Measurements from ENCODE around the gene TMEM266.

Gene TMEM266

GRCh38 chr15:76098685-76099084 is 38.9 kb downstream of the TMEM266 start:
- Mint-ChIP-seq H3K4me3 (no peak overlapping the region), H3K36me3 (ENCODE audit: low read depth) (no peaks in the 10 kb centered on the region), H3K27ac (no peak overlapping the region), H3K9me3 (no peaks in the 10 kb centered on the region), H3K4me1 (ENCODE audit: low read depth) (no peaks in the 10 kb centered on the region), H3K27me3 (peaks cover 90% of the 10 kb centered on the region)
- DNase-seq, result no peak

GRCh38 chr15:76099388-76099787 is 39.6 kb downstream of the TMEM266 start:
- H3K36me3 Mint-ChIP-seq (ENCODE audit: low read depth), result no peaks in the 10 kb centered on the region
- no peak overlapping the region for H3K4me3 Mint-ChIP-seq
- DNase-seq, result no peak
- no peaks in the 10 kb centered on the region for H3K4me1 Mint-ChIP-seq (ENCODE audit: low read depth)
- no peaks in the 10 kb centered on the region for H3K9me3 Mint-ChIP-seq
- peaks cover 84% of the 10 kb centered on the region for H3K27me3 Mint-ChIP-seq
- no peak overlapping the region for H3K27ac Mint-ChIP-seq

- no peak for DNase-seq
- Mint-ChIP-seq H3K4me3 (no peak overlapping the region), H3K36me3 (ENCODE audit: low read depth) (no peaks in the 10 kb centered on the region), H3K27me3 (peaks cover 77% of the 10 kb centered on the region), H3K4me1 (ENCODE audit: low read depth) (no peaks in the 10 kb centered on the region), H3K27ac (no peak overlapping the region), H3K9me3 (no peaks in the 10 kb centered on the region)
These were observed 40.6 kb downstream of the TMEM266 start for GRCh38 chr15:76100361-76100760.

GRCh38 chr15:76101655-76102054 is 41.9 kb downstream of the TMEM266 start:
- Mint-ChIP-seq H3K9me3 (no peaks in the 10 kb centered on the region), H3K27me3 (peaks cover 67% of the 10 kb centered on the region), H3K27ac (no peak overlapping the region)

GRCh38 chr15:76105391-76105790 is 45.6 kb downstream of the TMEM266 start:
- H3K36me3 Mint-ChIP-seq (ENCODE audit: low read depth), result no peaks in the 10 kb centered on the region
- H3K9me3 Mint-ChIP-seq, result no peaks in the 10 kb centered on the region
- DNase-seq, result no peak
- H3K4me3 Mint-ChIP-seq, result no peak overlapping the region
- H3K4me1 Mint-ChIP-seq (ENCODE audit: low read depth), result no peaks in the 10 kb centered on the region
- no peak overlapping the region for H3K27ac Mint-ChIP-seq
- H3K27me3 Mint-ChIP-seq, result peaks cover 41% of the 10 kb centered on the region

More at GRCh38 chr15:76101655-76102054, 41.9 kb downstream of the TMEM266 start:
- no peaks in the 10 kb centered on the region for H3K36me3 Mint-ChIP-seq (ENCODE audit: low read depth)
- H3K4me1 Mint-ChIP-seq (ENCODE audit: low read depth), result no peaks in the 10 kb centered on the region
- DNase-seq, result no peak
- no peak overlapping the region for H3K4me3 Mint-ChIP-seq

- Mint-ChIP-seq H3K27ac (no peak overlapping the region), H3K36me3 (ENCODE audit: low read depth) (no peaks in the 10 kb centered on the region), H3K27me3 (peaks cover 40% of the 10 kb centered on the region), H3K9me3 (no peaks in the 10 kb centered on the region), H3K4me1 (ENCODE audit: low read depth) (no peaks in the 10 kb centered on the region), H3K4me3 (no peak overlapping the region)
- DNase-seq, result no peak
These were observed 46.1 kb downstream of the TMEM266 start for GRCh38 chr15:76105911-76106310.

GRCh38 chr15:76107169-76107568 is 47.4 kb downstream of the TMEM266 start:
- Mint-ChIP-seq H3K9me3 (no peaks in the 10 kb centered on the region), H3K4me1 (ENCODE audit: low read depth) (no peaks in the 10 kb centered on the region), H3K36me3 (ENCODE audit: low read depth) (no peaks in the 10 kb centered on the region), H3K27me3 (peaks cover 27% of the 10 kb centered on the region), H3K27ac (no peak overlapping the region), H3K4me3 (no peak overlapping the region)
- DNase-seq, result no peak

- Mint-ChIP-seq H3K27me3 (peaks cover 25% of the 10 kb centered on the region), H3K4me3 (no peak overlapping the region), H3K36me3 (ENCODE audit: low read depth) (no peaks in the 10 kb centered on the region), H3K9me3 (no peaks in the 10 kb centered on the region), H3K27ac (no peak overlapping the region), H3K4me1 (ENCODE audit: low read depth) (no peaks in the 10 kb centered on the region)
- DNase-seq, result no peak
These were observed 48.4 kb downstream of the TMEM266 start for GRCh38 chr15:76108021-76108723.

GRCh38 chr15:76109046-76109445 is 49.3 kb downstream of the TMEM266 start:
- Mint-ChIP-seq H3K9me3 (no peaks in the 10 kb centered on the region), H3K27me3 (peaks cover 22% of the 10 kb centered on the region), H3K36me3 (ENCODE audit: low read depth) (no peaks in the 10 kb centered on the region), H3K27ac (no peak overlapping the region), H3K4me3 (no peak overlapping the region), H3K4me1 (ENCODE audit: low read depth) (no peaks in the 10 kb centered on the region)
- DNase-seq, result no peak

- no peak overlapping the region for H3K4me3 Mint-ChIP-seq
- no peak overlapping the region for H3K27ac Mint-ChIP-seq
- H3K27me3 Mint-ChIP-seq, result peaks cover 24% of the 10 kb centered on the region
- H3K9me3 Mint-ChIP-seq, result no peaks in the 10 kb centered on the region
- H3K4me1 Mint-ChIP-seq (ENCODE audit: low read depth), result no peaks in the 10 kb centered on the region
- H3K36me3 Mint-ChIP-seq (ENCODE audit: low read depth), result no peaks in the 10 kb centered on the region
- DNase-seq, result no peak
These were observed 54.8 kb downstream of the TMEM266 start for GRCh38 chr15:76114561-76114960.

GRCh38 chr15:76116138-76116885 is 56.5 kb downstream of the TMEM266 start:
- Mint-ChIP-seq H3K4me3 (no peak overlapping the region), H3K36me3 (ENCODE audit: low read depth) (no peaks in the 10 kb centered on the region), H3K27me3 (peaks cover 20% of the 10 kb centered on the region), H3K4me1 (ENCODE audit: low read depth) (no peaks in the 10 kb centered on the region), H3K27ac (no peak overlapping the region), H3K9me3 (no peaks in the 10 kb centered on the region)
- DNase-seq, result no peak

- no peak overlapping the region for H3K27ac Mint-ChIP-seq
- H3K9me3 Mint-ChIP-seq, result no peaks in the 10 kb centered on the region
- peaks cover 20% of the 10 kb centered on the region for H3K27me3 Mint-ChIP-seq
- H3K4me3 Mint-ChIP-seq, result no peak overlapping the region
- DNase-seq, result no peak
- H3K4me1 Mint-ChIP-seq (ENCODE audit: low read depth), result no peaks in the 10 kb centered on the region
- no peaks in the 10 kb centered on the region for H3K36me3 Mint-ChIP-seq (ENCODE audit: low read depth)
These were observed 57.4 kb downstream of the TMEM266 start for GRCh38 chr15:76117181-76117580.

- no peak for DNase-seq
- H3K4me1 Mint-ChIP-seq (ENCODE audit: low read depth), result no peaks in the 10 kb centered on the region
- peaks cover 25% of the 10 kb centered on the region for H3K27me3 Mint-ChIP-seq
- no peaks in the 10 kb centered on the region for H3K36me3 Mint-ChIP-seq (ENCODE audit: low read depth)
- H3K9me3 Mint-ChIP-seq, result no peaks in the 10 kb centered on the region
- no peak overlapping the region for H3K27ac Mint-ChIP-seq
- no peak overlapping the region for H3K4me3 Mint-ChIP-seq
These were observed 59.0 kb downstream of the TMEM266 start for GRCh38 chr15:76118767-76119166.

- no peak overlapping the region for H3K4me3 Mint-ChIP-seq
- peaks cover 32% of the 10 kb centered on the region for H3K27me3 Mint-ChIP-seq
- H3K27ac Mint-ChIP-seq, result no peak overlapping the region
- H3K9me3 Mint-ChIP-seq, result no peaks in the 10 kb centered on the region
- no peak for DNase-seq
- H3K36me3 Mint-ChIP-seq (ENCODE audit: low read depth), result no peaks in the 10 kb centered on the region
- no peaks in the 10 kb centered on the region for H3K4me1 Mint-ChIP-seq (ENCODE audit: low read depth)
These were observed 63.2 kb downstream of the TMEM266 start for GRCh38 chr15:76123031-76123430.

- Mint-ChIP-seq H3K4me3 (no peak overlapping the region), H3K27ac (no peak overlapping the region), H3K4me1 (ENCODE audit: low read depth) (no peaks in the 10 kb centered on the region), H3K9me3 (no peaks in the 10 kb centered on the region), H3K27me3 (peaks cover 54% of the 10 kb centered on the region), H3K36me3 (ENCODE audit: low read depth) (no peaks in the 10 kb centered on the region)
- DNase-seq, result no peak
These were observed 67.4 kb downstream of the TMEM266 start for GRCh38 chr15:76127169-76127568.

Data from activated T-cell treated with anti-CD3 and anti-CD28 coated beads, Interleukin-2, amount 50 U/mL, for 24 hours (primary cell).